ENCODE results near the gene FNDC3A.
"Not testable (repeated sequence)": the region's sequence is repeated elsewhere in the genome, so short reads cannot be mapped to it uniquely, and the experiment has no call there.

The FNDC3A gene

DNA sequence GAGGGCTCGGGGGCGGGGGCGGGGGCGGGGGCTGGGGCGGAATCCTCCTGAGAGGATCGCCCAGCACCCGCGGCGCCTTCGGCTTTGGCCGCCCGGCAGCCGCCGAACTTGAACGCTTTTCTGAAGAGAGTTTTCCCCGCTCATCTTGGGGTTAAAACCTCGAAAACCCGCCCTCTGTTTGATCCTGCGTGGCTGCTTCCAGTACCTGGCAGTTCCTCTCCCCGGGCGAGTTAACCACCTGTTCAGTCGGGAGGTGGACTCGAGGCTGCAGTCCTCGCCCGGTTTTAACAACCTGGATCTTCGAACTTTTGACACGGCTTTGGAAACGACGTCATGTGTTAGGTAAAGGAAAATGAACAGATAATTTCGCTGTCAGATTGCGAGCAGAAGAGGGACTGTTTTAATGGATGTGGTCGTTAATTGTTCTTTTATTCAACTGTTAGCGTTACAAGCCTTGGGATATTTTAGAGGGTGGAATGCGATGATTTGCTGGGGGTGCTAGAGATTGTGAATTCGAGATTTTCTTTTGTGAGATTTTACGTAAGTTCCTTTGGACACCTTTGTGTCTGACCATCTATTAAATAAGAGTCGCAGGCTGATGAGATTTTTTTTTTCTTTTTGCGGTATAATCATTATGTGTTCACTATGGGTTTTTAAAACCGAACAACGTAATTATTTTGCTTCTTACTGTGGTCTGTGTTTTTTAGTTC, 1.0 kb downstream of the FNDC3A start:
- peak; percentile 71 for DNase-seq

DNA sequence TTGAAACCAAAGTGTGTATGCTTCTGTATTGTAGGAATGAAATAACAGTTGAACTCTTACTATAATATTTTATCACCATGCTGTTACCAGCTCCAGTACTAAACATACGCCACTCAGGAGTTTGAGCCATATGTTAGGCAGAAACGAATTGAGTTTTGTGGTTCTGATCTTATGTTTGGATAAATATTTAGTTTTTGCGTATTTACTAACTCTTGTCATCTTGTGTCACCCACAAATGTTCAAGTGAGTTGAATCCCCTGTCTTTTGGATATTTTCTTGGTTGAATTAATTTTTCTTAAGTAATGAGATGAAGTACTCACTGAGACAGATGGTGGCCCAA, 1.5 kb downstream of the FNDC3A start:
- DNase-seq, result no peak

GRCh38 chr13:48977973-48978372, 2.3 kb downstream of the FNDC3A start:
- no peak for DNase-seq

DNA sequence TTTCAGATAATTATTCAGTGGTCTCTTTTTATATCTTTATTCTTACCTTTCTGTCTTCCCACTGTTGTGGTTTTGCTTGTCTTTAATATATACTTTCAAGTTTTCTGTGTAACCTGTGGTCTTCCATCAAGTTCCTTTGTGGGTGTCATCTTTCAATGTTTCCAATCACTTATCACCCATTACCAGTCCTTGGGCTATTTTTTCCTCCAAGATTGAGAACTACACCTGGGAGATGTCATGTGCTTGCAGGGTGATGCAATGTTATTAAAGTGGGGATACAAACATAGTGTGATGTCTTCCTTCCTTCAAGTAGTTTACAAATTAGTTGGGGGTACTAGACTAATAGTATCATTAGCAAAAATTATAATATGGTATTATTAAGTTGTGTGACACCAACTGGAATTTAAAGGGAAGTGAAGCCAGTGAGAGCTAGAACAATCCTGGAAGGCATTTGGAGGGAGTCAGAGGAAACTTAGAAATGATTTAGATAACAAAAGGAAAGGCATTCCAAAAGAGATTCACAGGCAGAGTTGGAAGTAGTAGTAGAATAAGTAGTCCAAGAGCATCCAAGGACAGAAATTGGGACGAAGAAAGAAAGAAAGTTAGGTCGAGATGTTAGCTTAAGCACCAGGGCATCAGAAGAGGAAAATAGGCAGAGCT, 3.4 kb downstream of the FNDC3A start:
- DNase-seq, result no peak

DNA sequence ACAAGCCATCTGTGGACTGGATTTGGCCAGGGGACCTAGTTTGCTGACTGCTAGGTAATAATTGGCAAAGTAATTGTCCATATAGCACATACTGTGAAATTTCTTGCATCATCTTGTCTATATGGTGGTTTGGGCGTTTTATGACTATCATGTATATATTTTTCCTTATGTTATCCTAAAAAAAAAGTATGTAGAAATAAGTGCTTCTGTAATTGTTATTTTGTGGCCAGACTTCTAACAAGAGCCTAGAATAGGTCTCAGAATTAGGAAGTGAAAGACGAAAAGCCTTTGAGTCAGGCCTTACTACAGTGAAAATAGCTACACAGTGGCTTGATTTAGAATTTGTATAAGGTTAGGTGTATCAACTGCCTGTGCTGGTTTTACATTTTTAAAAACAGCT, 4.2 kb downstream of the FNDC3A start:
- DNase-seq, result no peak

- no peak for DNase-seq
These were observed 7.6 kb downstream of the FNDC3A start for GRCh38 chr13:48983331-48983730.

GRCh38 chr13:48985756-48986155, 10.0 kb downstream of the FNDC3A start:
- no peak for DNase-seq

DNA sequence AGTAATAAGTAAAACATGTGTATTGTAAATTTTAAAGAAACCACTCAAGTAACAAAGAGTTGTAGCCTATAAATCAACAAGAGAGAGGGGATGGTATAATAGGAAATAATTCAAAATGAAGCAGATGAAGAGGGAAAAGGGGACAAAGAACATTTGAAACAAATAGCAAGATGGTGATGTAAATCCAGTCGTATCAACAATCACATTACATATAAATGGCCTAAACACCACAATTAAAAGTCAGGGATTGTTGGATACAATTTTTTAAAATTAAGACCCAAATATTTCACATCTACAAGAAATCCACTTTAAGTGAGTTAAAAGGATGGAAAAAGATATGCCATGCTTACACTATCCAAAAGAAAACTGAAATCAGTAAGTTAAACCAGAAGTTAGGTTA, 15.2 kb downstream of the FNDC3A start:
- DNase-seq, result no peak

DNA sequence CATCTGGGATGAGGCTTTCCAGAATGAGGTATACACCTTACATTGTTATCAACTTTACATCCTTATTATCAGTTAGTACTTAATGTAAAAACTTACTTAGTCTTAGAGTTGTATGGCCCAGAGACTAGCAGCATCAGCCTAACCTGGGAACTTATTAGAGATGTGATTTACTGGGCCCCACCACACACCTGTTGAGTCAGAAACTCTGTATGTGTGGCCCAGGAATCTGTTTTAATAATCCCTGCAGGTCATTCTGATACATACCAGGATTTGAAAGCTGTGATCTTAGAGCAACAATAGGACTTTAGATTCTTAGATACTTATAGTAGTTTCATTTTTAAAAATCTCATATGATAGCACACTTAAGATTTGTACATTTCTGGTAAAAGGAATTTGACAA, 17.4 kb downstream of the FNDC3A start:
- no peak for DNase-seq

- no peak for DNase-seq
These were observed 19.0 kb downstream of the FNDC3A start for GRCh38 chr13:48994706-48995105.

- no peak for DNase-seq
These were observed 23.1 kb downstream of the FNDC3A start for GRCh38 chr13:48998641-48999292.

- DNase-seq, result no peak
These were observed 24.5 kb downstream of the FNDC3A start for GRCh38 chr13:49000247-49000646.

GRCh38 chr13:49018986-49019635, 43.4 kb downstream of the FNDC3A start:
- not testable (repeated sequence) for DNase-seq

DNA sequence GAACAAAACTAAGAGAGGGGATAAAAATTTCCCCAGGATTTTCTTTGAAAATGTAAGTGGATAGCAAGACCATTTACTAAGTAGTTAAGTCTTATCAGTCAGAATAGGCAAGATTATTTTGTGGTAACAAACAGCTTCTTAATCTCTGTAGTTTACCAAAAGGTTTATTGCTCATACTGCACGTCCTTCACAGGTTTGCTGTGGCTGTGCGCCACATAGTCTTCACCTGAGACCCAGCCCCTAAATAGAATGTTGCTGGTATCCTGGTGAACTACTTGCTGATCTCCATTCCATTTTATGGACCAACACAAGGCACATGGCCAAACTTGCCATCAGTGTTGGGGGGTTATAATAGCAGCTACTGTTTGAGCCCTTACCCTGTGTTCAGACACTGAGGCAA, 44.6 kb downstream of the FNDC3A start:
- DNase-seq, result no peak

- DNase-seq, result no peak
These were observed 45.3 kb downstream of the FNDC3A start for GRCh38 chr13:49020940-49021553.

- DNase-seq, result no peak
These were observed 46.2 kb downstream of the FNDC3A start for GRCh38 chr13:49021953-49022352.

DNA sequence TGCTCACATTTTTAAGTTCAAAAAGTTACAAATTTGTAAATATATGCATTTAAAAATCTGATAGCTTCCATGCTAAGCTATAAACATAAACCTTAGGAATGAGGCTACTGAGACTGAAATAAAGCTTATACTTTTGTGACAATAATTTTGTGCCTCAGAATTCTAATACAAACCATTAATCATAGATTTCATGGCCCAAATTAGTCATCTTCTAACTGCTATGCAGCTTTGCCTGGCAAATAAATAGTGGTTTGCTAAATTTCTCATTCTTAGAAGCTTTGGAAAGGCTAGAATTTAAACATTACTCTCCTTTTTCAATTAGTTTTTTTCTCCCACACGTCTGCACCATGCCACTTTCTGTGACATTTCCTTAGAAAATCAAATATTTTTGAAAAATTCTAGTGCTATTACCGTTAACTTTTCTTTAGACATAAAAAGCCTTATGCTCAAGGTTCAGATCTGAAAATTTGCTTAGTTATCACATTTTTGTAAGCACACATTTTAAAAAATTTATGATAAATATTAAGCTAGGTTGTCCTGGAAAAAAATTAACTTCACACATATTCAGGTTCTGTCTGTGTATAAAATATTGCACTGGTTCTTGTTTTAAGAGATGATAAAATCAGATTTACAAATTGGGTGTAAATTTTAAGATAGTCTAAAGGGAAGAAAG, 46.9 kb downstream of the FNDC3A start:
- DNase-seq, result no peak

DNA sequence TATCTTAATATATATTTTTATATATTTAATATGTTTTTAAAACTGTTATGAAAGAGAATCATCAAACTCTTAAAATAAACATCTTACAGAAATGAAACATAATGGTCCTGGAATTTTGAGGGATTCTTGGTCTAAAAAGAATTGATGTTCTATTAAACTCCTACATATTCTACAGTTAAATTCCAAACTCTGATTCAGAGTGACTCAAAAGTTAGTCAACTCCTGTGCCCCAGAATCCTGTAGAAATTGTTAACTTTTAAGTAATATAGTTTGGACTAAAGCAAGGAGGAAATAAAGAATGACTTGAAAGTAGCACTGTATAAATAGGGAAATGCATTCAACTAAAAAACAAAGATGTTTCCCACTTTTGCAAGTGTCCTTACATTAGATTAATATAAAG, 47.7 kb downstream of the FNDC3A start:
- DNase-seq, result no peak

GRCh38 chr13:49026851-49027250, 51.1 kb downstream of the FNDC3A start:
- no peak for DNase-seq

DNA sequence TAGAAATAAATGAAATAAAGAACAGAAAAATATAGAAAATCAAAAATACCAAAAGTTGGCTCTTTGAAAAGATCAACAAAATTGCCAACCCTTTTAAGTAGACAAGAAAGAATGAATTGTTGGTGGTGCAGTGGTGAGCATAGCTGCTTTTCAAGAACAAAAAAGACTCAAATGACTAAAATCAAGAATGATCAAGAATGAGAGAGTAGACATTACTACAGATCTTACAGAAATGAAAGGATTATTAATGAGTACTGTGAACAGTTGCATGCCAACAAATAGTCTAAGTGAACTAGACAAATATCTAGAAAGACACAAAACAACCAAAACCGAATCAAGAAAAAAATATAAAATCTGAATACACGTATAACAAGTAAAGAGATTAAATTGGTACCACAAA, 53.9 kb downstream of the FNDC3A start:
- no peak for DNase-seq

- no peak for DNase-seq
These were observed 54.5 kb downstream of the FNDC3A start for GRCh38 chr13:49030213-49030612.

DNA sequence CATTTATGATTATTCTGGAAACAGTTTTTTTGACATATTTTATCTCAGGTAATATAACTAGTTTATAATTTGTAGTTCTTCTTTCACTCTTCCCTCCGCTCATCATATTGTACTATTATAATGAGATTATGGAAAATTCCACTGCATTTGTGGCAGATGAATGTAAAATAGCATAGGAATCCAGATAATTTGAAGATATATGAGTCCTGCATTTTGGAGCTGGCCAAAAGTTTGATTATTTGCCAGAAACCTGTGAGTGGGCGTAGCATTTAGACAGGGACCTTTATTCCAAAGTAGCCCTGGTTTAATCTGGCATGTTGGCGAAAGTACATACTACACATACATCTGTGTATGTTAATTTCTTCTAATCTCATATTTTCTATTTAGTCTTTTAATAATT, 65.2 kb downstream of the FNDC3A start:
- no peak for DNase-seq

GRCh38 chr13:49042476-49042875, 66.8 kb downstream of the FNDC3A start:
- DNase-seq, result no peak

Measured in NCI-H1105 treated with DMSO at 0.1 percent for 48 hours (cell line).